HG03103 (cell line): ENCODE results near the gene METTL26.

Source experiments
- ATAC-seq: cut with Tn5 transposase; IDR thresholded peaks from one replicate; pipeline ENCODE4 v1.9.1; 2021; ENCODE audit warnings: low read depth; ENCODE audit not compliant: unreplicated experiment

METTL26 gene

GRCh38 chr16:641326-642188 is 5.5 kb upstream of the METTL26 start, which contains the start of gene MCRIP2:
TSS of gene MCRIP2 (plus strand) at chr16:641828. CDS start at chr16:641992, 164 bp downstream.
- ATAC-seq = no peak

- no peak for ATAC-seq
These were observed 4.5 kb upstream of the METTL26 start for GRCh38 chr16:640614-641013.

DNA sequence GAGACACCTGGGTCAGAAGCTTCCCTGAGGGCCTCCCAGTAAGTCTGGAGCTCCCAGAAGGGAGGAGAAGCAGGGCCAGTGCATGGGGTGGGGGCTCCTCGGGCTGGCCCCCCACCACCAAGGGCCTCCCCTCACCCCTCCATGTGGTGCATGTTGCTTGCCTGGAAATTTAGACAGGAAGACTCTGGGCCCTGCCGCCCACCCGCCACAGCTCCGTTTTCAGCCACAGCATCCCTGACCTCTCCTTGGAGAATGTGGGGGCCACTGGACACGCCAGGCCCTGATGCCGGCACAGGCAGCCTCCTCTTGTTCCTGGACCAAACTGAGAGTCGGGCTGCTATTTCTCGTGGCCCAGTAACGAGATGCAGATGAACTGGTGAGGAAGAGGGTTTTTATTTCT is 2.7 kb upstream of the METTL26 start:
- no peak for ATAC-seq

DNA sequence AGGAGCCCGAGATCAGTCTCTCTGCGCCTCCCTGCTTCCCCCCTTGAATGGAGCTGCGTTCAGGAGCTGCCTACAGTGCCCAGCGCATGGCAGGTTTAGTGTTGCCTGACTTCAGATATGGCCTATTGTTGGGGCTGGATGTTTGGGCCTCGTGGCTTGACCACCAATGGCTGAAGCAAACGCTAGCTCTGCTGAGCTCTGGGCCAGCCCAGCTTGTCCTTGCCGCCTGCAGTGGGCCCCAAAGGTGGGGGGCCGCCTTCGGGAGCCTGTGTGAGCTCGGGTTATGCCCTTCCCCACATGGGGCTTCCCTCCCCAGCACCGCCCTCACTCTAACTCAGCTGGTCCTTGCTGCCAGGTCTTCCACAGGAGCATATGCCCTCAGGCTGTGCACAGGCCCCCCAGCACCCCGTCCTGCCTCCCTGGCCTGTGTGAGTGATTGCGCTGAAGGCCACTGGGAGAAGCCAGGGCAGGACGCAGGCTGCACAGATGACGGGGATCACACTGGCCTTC is 2.0 kb upstream of the METTL26 start:
- no peak for ATAC-seq

GRCh38 chr16:637081-638018 is 1.2 kb upstream of the METTL26 start:
- no peak for ATAC-seq

GRCh38 chr16:635573-636205 is 416 bp downstream of the METTL26 start:
- ATAC-seq = no peak

GRCh38 chr16:634996-635395 is 1.1 kb downstream of the METTL26 start:
- ATAC-seq = no peak

DNA sequence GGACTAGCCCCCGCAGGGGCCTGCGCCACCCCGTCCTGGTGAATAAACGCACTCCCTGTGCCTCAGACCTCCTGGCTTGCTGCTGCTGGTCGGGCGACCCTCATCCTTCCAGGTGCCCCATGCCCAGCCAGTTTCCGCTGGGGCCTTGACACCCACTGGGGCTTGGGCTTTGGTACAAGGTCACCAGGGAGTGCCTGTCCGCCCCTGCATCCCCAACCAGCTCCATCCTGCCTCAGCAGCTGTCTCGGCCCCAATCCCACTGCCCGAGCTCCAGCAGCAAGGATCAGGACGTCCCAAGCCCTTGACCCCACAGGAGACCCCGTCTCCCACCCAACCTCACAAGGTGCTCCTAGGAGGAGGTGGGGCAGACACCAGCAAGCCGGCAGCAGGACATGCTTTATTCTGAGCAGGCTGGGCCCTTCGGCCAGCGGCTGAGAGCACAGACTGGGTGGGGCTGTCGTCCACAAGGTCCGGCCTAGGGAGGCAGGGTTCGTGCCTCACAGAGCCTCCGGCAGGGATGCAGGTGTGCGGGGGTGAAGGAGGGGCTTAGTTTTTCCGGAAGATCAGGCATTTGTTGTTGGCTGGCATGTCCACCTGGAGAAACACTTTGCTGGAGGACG is 1.9 kb downstream of the METTL26 start:
- ATAC-seq = no peak

DNA sequence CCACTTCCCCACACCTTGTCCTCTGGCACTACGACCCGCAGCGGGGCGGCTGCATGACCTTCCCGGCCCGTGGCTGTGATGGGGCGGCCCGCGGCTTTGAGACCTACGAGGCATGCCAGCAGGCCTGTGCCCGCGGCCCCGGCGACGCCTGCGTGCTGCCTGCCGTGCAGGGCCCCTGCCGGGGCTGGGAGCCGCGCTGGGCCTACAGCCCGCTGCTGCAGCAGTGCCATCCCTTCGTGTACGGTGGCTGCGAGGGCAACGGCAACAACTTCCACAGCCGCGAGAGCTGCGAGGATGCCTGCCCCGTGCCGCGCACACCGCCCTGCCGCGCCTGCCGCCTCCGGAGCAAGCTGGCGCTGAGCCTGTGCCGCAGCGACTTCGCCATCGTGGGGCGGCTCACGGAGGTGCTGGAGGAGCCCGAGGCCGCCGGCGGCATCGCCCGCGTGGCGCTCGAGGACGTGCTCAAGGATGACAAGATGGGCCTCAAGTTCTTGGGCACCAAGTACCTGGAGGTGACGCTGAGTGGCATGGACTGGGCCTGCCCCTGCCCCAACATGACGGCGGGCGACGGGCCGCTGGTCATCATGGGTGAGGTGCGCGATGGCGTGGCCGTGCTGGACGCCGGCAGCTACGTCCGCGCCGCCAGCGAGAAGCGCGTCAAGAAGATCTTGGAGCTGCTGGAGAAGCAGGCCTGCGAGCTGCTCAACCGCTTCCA is 2.6 kb downstream of the METTL26 start:
- ATAC-seq = no peak

DNA sequence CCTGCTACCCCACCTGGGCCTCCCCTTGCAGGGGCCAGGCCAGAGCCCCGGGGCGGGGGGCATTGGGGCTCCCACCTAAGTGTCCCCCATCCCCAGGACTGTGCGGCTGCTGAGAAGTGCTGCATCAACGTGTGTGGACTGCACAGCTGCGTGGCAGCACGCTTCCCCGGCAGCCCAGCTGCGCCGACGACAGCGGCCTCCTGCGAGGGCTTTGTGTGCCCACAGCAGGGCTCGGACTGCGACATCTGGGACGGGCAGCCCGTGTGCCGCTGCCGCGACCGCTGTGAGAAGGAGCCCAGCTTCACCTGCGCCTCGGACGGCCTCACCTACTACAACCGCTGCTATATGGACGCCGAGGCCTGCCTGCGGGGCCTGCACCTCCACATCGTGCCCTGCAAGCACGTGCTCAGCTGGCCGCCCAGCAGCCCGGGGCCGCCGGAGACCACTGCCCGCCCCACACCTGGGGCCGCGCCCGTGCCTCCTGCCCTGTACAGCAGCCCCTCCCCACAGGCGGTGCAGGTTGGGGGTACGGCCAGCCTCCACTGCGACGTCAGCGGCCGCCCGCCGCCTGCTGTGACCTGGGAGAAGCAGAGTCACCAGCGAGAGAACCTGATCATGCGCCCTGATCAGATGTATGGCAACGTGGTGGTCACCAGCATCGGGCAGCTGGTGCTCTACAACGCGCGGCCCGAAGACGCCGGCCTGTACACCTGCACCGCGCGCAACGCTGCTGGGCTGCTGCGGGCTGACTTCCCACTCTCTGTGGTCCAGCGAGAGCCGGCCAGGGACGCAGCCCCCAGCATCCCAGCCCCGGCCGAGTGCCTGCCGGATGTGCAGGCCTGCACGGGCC is 3.4 kb downstream of the METTL26 start:
- ATAC-seq = no peak

GRCh38 chr16:631808-632358 is 4.2 kb downstream of the METTL26 start:
- ATAC-seq = no peak

DNA sequence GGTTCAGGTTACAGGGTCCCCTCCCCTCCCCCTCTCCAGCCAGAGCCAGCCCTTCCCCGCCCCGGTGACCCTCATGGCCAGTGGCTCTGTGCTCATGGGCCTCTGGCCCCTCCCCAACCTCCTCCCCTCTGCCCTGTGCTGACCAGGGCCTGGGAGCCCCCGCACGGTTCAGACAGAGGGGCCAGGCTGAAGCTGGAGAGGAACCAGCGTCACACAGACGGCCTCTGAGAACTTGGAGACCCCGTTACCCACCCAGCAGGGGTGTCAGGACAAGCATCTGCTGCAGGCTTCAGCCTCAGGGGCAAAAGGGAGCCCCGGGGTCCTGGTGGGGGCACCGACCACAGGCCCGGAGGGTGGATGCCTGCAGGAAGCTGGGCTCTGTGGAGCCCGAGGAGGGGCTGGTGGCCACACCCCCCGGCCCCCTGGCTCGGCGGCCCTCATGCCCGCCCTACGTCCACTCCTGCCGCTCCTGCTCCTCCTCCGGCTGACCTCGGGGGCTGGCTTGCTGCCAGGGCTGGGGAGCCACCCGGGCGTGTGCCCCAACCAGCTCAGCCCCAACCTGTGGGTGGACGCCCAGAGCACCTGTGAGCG is 5.2 kb downstream of the METTL26 start, which contains the start of gene WFIKKN1:
Gene WFIKKN1, plus strand, starts transcription at position 171 of the 591 bp plus-strand sequence. Its CDS starts 269 bp downstream, at position 440.
- no peak for ATAC-seq

- ATAC-seq = no peak
These were observed 5.8 kb downstream of the METTL26 start for GRCh38 chr16:630249-630814.

DNA sequence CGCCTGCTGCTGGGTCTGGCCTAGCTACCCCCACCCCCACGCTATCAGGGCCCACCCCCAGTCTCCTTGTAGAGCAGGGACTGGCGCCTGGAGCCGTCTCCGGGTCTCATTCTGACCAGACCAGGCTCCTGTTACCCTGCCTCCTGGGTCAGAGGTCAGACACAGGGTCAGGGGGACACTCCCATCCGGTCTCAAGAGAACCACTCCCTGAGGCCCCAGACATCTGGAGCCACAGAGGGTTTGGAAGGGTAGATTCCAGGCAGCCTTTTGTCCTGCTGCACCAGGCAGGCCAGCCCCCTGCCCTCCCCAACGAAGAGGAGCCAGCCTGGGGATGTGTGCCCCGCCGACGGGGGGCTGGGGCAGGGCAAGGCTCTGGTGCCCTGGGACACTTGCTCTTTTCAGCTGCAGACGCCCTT is 6.3 kb downstream of the METTL26 start:
- ATAC-seq = no peak

DNA sequence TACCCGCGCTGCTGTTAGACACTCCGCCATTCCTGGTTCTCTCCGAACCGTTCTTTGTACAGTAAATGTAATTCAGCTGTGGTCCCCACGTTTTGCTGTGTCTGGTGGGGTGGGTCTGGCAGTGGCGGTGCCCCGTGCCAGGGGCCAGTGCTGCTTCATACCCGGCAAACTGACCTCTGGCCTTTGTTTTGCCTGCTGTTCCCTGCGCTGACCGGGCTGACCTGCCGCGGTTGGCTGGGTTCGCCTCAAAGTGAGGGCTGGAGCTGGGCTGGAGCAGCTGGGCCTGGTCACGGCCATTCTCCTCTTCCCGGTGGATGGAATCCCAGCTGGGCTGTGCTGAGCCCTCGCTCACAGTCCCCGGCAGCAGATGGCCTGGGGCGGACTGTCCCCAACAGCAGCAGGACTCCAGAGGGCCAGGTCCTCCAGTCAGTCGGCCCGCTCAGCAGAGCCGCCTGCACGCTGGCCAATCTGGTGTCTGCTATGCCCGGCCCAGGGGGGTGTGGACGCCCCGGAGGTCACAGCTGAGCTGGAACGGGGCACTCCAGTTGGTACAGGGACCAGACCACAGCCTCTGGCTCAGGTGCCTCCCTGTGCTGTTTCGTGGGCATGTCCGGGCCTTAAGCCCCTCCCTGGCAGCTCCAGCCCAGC is 6.8 kb downstream of the METTL26 start:
- ATAC-seq = no peak

GRCh38 chr16:628321-629061 is 7.6 kb downstream of the METTL26 start:
- ATAC-seq = no peak
